ENCODE results near the gene ABHD4.
A peak's percentile ranks its signal among the peaks of the same experiment; 100 is the strongest.
"Not testable (repeated sequence)": the region's sequence is repeated elsewhere in the genome, so short reads cannot be mapped to it uniquely, and the experiment has no call there.

ABHD4 gene

GRCh38 chr14:22593189-22593588, 4.9 kb upstream of the ABHD4 start:
- DNase-seq = no peak

- DNase-seq = no peak
These were observed 4.5 kb upstream of the ABHD4 start for GRCh38 chr14:22593601-22594000.

- DNase-seq = no peak
These were observed 3.9 kb upstream of the ABHD4 start for GRCh38 chr14:22594156-22594716.

GRCh38 chr14:22596354-22596879, 1.7 kb upstream of the ABHD4 start:
- DNase-seq = no peak

GRCh38 chr14:22597265-22597664, 835 bp upstream of the ABHD4 start:
- no peak for DNase-seq

GRCh38 chr14:22597771-22598098, 365 bp upstream of the ABHD4 start:
- no peak for DNase-seq

- DNase-seq = peak; percentile 17
These were observed 770 bp downstream of the ABHD4 start for GRCh38 chr14:22598896-22599244.

GRCh38 chr14:22599349-22599748, 1.2 kb downstream of the ABHD4 start:
- DNase-seq = no peak

GRCh38 chr14:22600027-22600426, 1.9 kb downstream of the ABHD4 start:
- no peak for DNase-seq

- DNase-seq = no peak
These were observed 3.4 kb downstream of the ABHD4 start for GRCh38 chr14:22601456-22601855.

- DNase-seq = no peak
These were observed 3.9 kb downstream of the ABHD4 start for GRCh38 chr14:22601996-22602395.

GRCh38 chr14:22602862-22603261, 4.8 kb downstream of the ABHD4 start:
- no peak for DNase-seq

GRCh38 chr14:22606380-22606779, 8.3 kb downstream of the ABHD4 start:
- DNase-seq = no peak

- no peak for DNase-seq
These were observed 9.2 kb downstream of the ABHD4 start for GRCh38 chr14:22607291-22607690.

- DNase-seq = no peak
These were observed 12.8 kb downstream of the ABHD4 start for GRCh38 chr14:22610931-22611330.

- no peak for DNase-seq
These were observed 15.1 kb downstream of the ABHD4 start for GRCh38 chr14:22613106-22613695.

- DNase-seq = no peak
These were observed 15.7 kb downstream of the ABHD4 start for GRCh38 chr14:22613736-22614239.

- no peak for DNase-seq
These were observed 16.2 kb downstream of the ABHD4 start for GRCh38 chr14:22614240-22614799.

- DNase-seq = not testable (repeated sequence)
These were observed 17.7 kb downstream of the ABHD4 start for GRCh38 chr14:22615765-22616164.

GRCh38 chr14:22622255-22622654, 24.2 kb downstream of the ABHD4 start:
- DNase-seq = no peak

GRCh38 chr14:22623047-22623446, 24.9 kb downstream of the ABHD4 start:
- no peak for DNase-seq

- no peak for DNase-seq
These were observed 28.5 kb downstream of the ABHD4 start for GRCh38 chr14:22626590-22626989.

- no peak for DNase-seq
These were observed 29.6 kb downstream of the ABHD4 start for GRCh38 chr14:22627506-22628263.

GRCh38 chr14:22629361-22629760, 31.3 kb downstream of the ABHD4 start:
- DNase-seq = no peak
